ENCODE measurements around the gene SLC13A2.

SLC13A2 gene

GRCh38 chr17:28529013-28529400 is 55.6 kb downstream of the SLC13A2 start:
- Mint-ChIP-seq H3K9me3 (no peaks in the 10 kb centered on the region), H3K36me3 (no peaks in the 10 kb centered on the region), H3K27ac (no peak overlapping the region), H3K27me3 (no peaks in the 10 kb centered on the region), H3K4me3 (no peak overlapping the region), H3K4me1 (no peaks in the 10 kb centered on the region)

DNA sequence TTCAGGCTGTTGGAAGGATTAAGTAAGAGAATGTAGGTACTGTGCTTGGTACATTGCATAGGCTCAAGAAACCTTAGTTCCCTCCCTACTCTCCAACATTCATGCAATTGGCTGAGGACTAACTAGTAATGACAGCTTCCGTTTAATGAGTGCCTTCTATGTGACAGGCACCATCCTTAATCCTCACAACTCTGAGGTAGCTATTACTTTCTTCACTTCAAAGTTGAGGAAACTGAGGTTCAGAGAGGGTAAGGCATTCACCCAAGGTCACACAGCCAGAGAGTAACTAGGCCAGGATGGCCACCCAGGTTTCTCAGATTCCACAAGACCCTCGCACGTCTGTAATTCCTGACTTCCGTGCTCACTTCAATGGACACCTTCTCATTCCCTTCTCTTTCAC is 56.8 kb downstream of the SLC13A2 start:
- Mint-ChIP-seq H3K9me3 (no peaks in the 10 kb centered on the region), H3K4me1 (no peaks in the 10 kb centered on the region), H3K4me3 (no peak overlapping the region), H3K36me3 (no peaks in the 10 kb centered on the region), H3K27me3 (no peaks in the 10 kb centered on the region), H3K27ac (no peak overlapping the region)

DNA sequence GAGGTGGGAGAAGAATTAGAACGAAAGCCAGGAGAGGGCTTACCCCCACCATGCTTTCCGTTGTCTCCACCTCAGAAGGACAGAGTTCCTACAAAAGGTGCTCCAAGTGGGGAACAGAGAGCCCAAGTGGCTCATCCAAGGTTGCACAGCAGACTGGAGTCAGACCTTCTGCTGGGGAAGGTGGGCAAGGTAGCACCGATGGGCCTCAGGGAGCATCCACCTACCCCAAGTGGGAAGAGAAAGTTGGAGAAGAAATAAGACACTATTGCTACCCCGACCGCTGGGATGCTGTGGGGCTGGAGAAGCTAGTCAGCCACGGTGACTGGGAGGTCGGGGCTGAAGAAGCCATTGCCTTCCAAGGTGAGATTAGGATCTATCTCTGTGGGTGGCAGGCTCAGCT is 57.5 kb downstream of the SLC13A2 start:
- Mint-ChIP-seq H3K4me1 (no peaks in the 10 kb centered on the region), H3K27ac (no peak overlapping the region), H3K4me3 (no peak overlapping the region), H3K9me3 (no peaks in the 10 kb centered on the region), H3K36me3 (no peaks in the 10 kb centered on the region), H3K27me3 (no peaks in the 10 kb centered on the region)

- Mint-ChIP-seq H3K9me3 (no peaks in the 10 kb centered on the region), H3K27me3 (no peaks in the 10 kb centered on the region)
Observed at GRCh38 chr17:28532050-28532960, 58.9 kb downstream of the SLC13A2 start.

GRCh38 chr17:28533091-28533807 is 59.8 kb downstream of the SLC13A2 start:
- Mint-ChIP-seq H3K27me3 (no peaks in the 10 kb centered on the region), H3K9me3 (no peaks in the 10 kb centered on the region), H3K4me1 (no peaks in the 10 kb centered on the region), H3K36me3 (no peaks in the 10 kb centered on the region), H3K27ac (no peak overlapping the region), H3K4me3 (no peak overlapping the region)

More at GRCh38 chr17:28532050-28532960, 58.9 kb downstream of the SLC13A2 start:
- Mint-ChIP-seq H3K36me3 (no peaks in the 10 kb centered on the region), H3K4me1 (no peaks in the 10 kb centered on the region), H3K27ac (no peak overlapping the region), H3K4me3 (no peak overlapping the region)

DNA sequence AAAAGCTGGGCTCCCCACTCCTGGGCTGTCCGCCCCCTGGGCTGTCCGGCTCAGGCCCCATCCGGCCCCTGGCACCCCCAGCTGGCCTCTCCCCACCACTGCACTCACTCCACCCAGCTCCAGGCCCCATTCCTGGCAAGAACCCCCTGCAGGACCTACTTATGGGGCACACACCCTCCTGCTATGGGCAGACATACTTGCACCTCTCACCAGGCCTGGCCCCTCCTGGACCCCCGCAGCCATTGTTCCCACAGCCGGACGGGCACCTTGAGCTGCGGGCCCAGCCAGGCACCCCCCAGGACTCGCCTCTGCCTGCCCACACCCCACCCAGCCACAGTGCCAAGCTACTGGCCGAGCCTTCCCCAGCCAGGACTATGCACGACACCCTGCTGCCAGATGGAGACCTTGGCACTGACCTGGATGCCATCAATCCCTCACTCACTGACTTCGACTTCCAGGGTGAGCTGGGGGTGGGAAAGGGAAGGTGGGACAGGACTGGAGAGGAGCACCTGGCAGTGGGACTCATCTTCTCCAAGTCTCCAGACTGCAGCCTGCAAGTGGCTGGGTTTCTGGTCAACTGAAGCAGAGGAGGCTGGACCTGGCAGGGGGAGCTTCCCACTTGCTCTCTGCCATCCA is 61.4 kb downstream of the SLC13A2 start:
- no peaks in the 10 kb centered on the region for H3K9me3 Mint-ChIP-seq

GRCh38 chr17:28536532-28537218 is 63.2 kb downstream of the SLC13A2 start:
- H3K36me3 Mint-ChIP-seq, result no peaks in the 10 kb centered on the region
- no peak overlapping the region for H3K4me3 Mint-ChIP-seq
- H3K9me3 Mint-ChIP-seq, result no peaks in the 10 kb centered on the region
- no peaks in the 10 kb centered on the region for H3K4me1 Mint-ChIP-seq
- H3K27me3 Mint-ChIP-seq, result no peaks in the 10 kb centered on the region
- H3K27ac Mint-ChIP-seq, result no peak overlapping the region

More for the DNA sequence above, 61.4 kb downstream of the SLC13A2 start:
- H3K4me1 Mint-ChIP-seq, result no peaks in the 10 kb centered on the region
- no peaks in the 10 kb centered on the region for H3K36me3 Mint-ChIP-seq
- H3K27ac Mint-ChIP-seq, result no peak overlapping the region
- H3K4me3 Mint-ChIP-seq, result no peak overlapping the region
- H3K27me3 Mint-ChIP-seq, result no peaks in the 10 kb centered on the region

GRCh38 chr17:28537219-28537610 is 63.8 kb downstream of the SLC13A2 start:
- Mint-ChIP-seq H3K9me3 (no peaks in the 10 kb centered on the region), H3K4me3 (no peak overlapping the region), H3K27me3 (no peaks in the 10 kb centered on the region), H3K4me1 (no peaks in the 10 kb centered on the region), H3K36me3 (no peaks in the 10 kb centered on the region), H3K27ac (no peak overlapping the region)

GRCh38 chr17:28538296-28538895 is 65.0 kb downstream of the SLC13A2 start:
- Mint-ChIP-seq H3K27ac (no peak overlapping the region), H3K4me1 (no peaks in the 10 kb centered on the region), H3K36me3 (no peaks in the 10 kb centered on the region), H3K27me3 (no peaks in the 10 kb centered on the region), H3K4me3 (no peak overlapping the region), H3K9me3 (no peaks in the 10 kb centered on the region)

GRCh38 chr17:28540231-28540630 is 66.8 kb downstream of the SLC13A2 start:
- Mint-ChIP-seq H3K36me3 (no peaks in the 10 kb centered on the region), H3K27ac (no peak overlapping the region), H3K4me3 (no peak overlapping the region)

DNA sequence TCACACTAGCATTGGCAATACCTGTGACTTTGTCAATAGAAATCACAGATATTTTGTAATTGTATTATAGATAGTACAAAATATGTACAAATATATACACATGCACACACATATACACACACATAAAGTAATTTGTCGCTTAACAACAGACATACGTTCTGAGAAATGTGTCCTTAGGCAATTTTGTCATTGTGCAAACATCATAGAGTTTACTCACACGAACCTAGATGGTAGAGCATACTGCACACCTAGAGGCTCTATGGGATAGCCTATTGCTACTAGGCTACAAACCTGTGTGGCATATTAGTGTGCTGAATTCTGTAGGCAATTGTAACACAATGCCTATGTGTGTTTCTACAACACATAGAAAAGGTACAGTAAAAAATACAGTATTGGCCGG is 68.0 kb downstream of the SLC13A2 start:
- no peak overlapping the region for H3K27ac Mint-ChIP-seq
- no peaks in the 10 kb centered on the region for H3K27me3 Mint-ChIP-seq
- no peaks in the 10 kb centered on the region for H3K4me1 Mint-ChIP-seq
- no peak overlapping the region for H3K4me3 Mint-ChIP-seq
- H3K9me3 Mint-ChIP-seq, result no peaks in the 10 kb centered on the region
- H3K36me3 Mint-ChIP-seq, result no peaks in the 10 kb centered on the region

More at GRCh38 chr17:28540231-28540630, 66.8 kb downstream of the SLC13A2 start:
- no peaks in the 10 kb centered on the region for H3K9me3 Mint-ChIP-seq
- H3K27me3 Mint-ChIP-seq, result no peaks in the 10 kb centered on the region
- H3K4me1 Mint-ChIP-seq, result no peaks in the 10 kb centered on the region

DNA sequence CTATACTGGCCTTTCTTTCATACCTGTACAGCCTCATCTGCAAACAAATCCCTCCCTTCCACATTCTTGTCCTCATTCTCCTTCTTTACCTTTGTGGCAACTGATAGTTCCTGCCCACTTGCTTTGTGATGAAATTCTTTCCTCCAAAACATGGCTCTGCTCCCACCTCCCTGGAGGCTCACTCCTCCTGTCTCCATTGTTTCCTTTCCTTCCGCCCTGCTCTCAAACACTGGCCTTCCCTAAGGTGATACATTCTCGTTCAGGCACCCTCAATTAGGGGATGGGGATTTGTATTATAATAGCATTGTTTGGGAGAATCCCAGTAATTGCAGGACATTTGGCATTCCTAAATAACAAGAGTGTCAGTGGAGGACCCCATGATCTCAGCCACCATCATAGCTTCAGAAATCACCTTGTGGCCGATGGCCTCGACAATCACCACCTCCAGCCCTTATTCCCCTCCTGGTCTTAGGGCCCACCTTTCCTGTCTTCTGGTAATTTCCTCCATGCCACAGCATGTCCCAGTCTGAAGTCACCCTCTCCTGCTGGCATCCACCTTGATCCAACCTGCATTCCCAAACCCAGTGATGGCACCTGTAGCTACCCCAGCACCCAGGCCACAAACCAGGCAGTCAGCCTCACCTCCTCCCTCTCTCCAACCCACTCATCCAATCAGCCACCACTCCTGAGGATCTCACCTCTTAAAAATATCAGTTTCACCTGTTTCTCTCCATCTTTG is 71.1 kb downstream of the SLC13A2 start:
- Mint-ChIP-seq H3K4me1 (peaks cover 22% of the 10 kb centered on the region), H3K36me3 (no peaks in the 10 kb centered on the region), H3K27me3 (no peaks in the 10 kb centered on the region), H3K4me3 (no peak overlapping the region), H3K27ac (no peak overlapping the region), H3K9me3 (no peaks in the 10 kb centered on the region)

DNA sequence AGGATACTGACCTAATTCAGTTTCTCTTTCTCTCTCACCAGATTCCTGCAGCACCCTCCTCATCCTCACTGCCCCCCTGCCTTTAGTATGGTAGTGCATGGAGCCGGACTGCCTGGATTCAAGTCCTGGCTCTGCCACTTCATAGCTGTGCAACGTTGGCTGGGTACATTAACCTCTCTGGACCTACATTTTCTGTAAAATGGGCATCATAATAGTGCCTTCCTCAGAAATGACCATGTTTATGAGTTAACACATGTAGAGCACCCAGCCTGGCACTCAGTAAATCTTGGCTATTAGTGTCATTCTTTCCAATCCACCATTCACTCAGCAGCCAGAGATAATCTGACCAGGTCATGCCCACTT is 71.7 kb downstream of the SLC13A2 start:
- Mint-ChIP-seq H3K27ac (no peak overlapping the region), H3K36me3 (no peaks in the 10 kb centered on the region), H3K4me3 (no peak overlapping the region), H3K27me3 (no peaks in the 10 kb centered on the region), H3K4me1 (peaks cover 27% of the 10 kb centered on the region), H3K9me3 (no peaks in the 10 kb centered on the region)

GRCh38 chr17:28545787-28546415 is 72.5 kb downstream of the SLC13A2 start:
- H3K4me1 Mint-ChIP-seq, result peaks cover 35% of the 10 kb centered on the region
- H3K9me3 Mint-ChIP-seq, result no peaks in the 10 kb centered on the region
- no peaks in the 10 kb centered on the region for H3K27me3 Mint-ChIP-seq
- no peaks in the 10 kb centered on the region for H3K36me3 Mint-ChIP-seq
- no peak overlapping the region for H3K27ac Mint-ChIP-seq
- no peak overlapping the region for H3K4me3 Mint-ChIP-seq

All from activated naive CD4-positive, alpha-beta T cell treated with anti-CD3 and anti-CD28 coated beads, Interleukin-2, amount 50 U/mL, for 24 hours (primary cell).